Measurements from ENCODE around the gene POLG. TPM values are rescaled to one million over a fixed set of nuclear protein-coding genes. Genes with fewer than 3 reads are reported as not detected.

Gene POLG
- total RNA-seq, 2 donors from 2014 or later, result 76.9 to 89.7 TPM

Other genes starting within 250 kb of the POLG start
- gene ABHD2, start 246.4 kb downstream of the POLG start, total RNA-seq, result 10 to 100 TPM; 40.1 to 47.7 TPM
- gene RLBP1, start 113.2 kb downstream of the POLG start, total RNA-seq, result not detected
- gene FANCI, start 90.8 kb downstream of the POLG start, total RNA-seq, result 100 to 1,000 TPM; 210 to 232 TPM
- gene RHCG, start 161.8 kb upstream of the POLG start, total RNA-seq, result not detected
- gene TICRR, start 240.6 kb upstream of the POLG start, total RNA-seq, result 10 to 100 TPM; 15.4 to 22.7 TPM

Measured in activated T-helper 17 cell treated with anti-CD3 and anti-CD28 coated beads, Interleukin-2, amount 50 U/mL, for 72 hours (primary cell).